ENCODE data around the gene GULP1.

GRCh38 chr2:188599140-188599539 is 307.5 kb downstream of the GULP1 start:
- TF ChIP-seq CTCF (IDR thresholded peaks at IDR 0.05) (no peak), POLR2AphosphoS5 (IDR thresholded peaks at IDR 0.05) (no peak), POLR2A (IDR thresholded peaks at IDR 0.05) (no peak), EP300 (IDR thresholded peaks at IDR 0.05; ENCODE audit: low read depth) (no peak)
